ENCODE results near the gene RERE. TPM values are rescaled to one million over a fixed set of nuclear protein-coding genes. Genes with fewer than 3 reads are reported as not detected.
A peak's percentile ranks its signal among the peaks of the same experiment; 100 is the strongest.

RERE gene
- total RNA-seq, 2 donors from 2014 or later = 207 to 322 TPM

DNA sequence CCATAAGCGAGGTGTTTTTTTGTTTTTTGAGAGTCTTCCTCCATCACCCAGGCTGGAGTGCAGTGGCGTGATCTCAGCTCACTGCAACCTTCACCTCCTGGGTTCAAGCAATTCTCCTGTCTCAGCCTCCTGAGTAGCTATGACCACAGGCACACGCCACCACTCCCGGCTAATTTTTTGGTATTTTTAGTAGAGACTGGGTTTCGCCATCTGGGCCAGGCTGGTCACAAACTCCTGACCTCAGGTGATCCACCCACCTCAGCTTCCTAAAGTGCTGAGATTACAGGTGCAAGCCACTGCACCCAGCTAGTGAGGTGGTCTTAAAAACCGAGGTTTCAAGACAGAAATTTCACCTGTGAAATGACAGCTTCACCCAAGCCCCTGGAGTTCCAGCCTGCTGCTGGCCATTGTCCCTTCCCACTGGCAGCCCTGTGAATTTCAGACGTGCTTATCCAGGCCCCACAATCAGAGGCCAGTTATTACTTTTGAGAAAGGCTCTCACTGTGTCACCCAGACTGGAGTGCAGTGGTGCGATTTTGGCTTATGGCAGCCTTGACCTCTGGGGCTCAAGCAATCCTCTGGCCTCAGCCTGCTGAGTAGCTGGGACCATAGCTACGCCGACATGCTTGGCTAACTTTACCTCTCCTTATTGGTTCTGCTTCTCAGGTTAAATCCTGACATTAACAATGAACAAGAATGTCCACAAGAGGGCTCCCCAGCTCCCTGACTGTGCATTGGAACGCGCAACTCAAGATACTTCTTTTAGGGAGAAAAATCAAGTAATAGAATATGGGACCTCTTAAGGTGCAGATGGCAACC, 41.7 kb upstream of the RERE start:
- Histone ChIP-seq H3K36me3 (peaks cover 8 to 28% of the 10 kb centered on the region in 2 donors), H3K4me3 (no peak overlapping the region), H3K27ac (no peak overlapping the region), H3K27me3 (replicated peaks; ENCODE audit: insufficient read depth) (no peaks in the 10 kb centered on the region), H3K4me1 (replicated peaks) (no peaks in the 10 kb centered on the region), H3K9me3 (no peaks in the 10 kb centered on the region)
- peak; percentile 45 for DNase-seq (ENCODE audit: low spot score)
- intact Hi-C loops (cut with DNase I) = loop anchor here (2.0 kb wide), 1 partner anchor 130 kb away; no protein-coding TSS in a partner anchor
- TF ChIP-seq, protein P1, sequence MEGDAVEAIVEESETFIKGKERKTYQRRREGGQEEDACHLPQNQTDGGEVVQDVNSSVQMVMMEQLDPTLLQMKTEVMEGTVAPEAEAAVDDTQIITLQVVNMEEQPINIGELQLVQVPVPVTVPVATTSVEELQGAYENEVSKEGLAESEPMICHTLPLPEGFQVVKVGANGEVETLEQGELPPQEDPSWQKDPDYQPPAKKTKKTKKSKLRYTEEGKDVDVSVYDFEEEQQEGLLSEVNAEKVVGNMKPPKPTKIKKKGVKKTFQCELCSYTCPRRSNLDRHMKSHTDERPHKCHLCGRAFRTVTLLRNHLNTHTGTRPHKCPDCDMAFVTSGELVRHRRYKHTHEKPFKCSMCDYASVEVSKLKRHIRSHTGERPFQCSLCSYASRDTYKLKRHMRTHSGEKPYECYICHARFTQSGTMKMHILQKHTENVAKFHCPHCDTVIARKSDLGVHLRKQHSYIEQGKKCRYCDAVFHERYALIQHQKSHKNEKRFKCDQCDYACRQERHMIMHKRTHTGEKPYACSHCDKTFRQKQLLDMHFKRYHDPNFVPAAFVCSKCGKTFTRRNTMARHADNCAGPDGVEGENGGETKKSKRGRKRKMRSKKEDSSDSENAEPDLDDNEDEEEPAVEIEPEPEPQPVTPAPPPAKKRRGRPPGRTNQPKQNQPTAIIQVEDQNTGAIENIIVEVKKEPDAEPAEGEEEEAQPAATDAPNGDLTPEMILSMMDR (IDR thresholded peaks at IDR 0.05) = peak; percentile 32 to 65 (median 60)
- TF ChIP-seq POLR2AphosphoS5 (IDR thresholded peaks at IDR 0.05) = peak; percentile 39
- TF ChIP-seq POLR2A (IDR thresholded peaks at IDR 0.05) = no peak
- 65% methylated on average over 12 of the region's 12 CpGs for WGBS

DNA sequence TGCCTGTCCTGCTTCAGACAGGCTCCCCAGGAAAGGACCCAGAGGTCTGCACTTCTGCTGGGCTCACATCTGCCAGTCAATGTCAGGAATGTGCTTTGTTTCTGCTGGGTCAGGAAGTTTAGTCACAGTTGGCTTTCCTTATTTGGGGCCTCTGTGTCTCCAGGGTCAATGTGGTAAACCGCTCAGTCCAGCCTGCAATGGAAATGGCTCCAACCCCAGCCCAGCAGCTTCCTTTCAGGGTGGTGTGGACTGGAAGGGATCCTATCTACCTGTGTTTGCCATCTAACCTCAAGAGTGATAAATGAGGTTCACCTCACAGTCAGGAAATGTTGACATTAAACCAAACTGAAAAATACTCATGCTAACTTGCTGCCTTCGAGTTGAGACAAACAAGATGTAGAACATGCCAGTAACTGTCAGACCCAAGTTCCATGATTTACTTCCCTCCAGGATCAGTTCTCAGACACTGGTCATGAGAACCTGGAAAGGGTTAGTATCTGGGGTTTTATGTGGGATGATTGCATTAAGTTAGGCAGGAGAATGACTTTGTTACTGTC, 40.8 kb upstream of the RERE start:
- TF ChIP-seq POLR2AphosphoS5 (IDR thresholded peaks at IDR 0.05) = no peak
- H3K4me1 ChIP-seq (replicated peaks) = no peaks in the 10 kb centered on the region
- no peak for DNase-seq (ENCODE audit: low spot score)
- H3K27me3 ChIP-seq (replicated peaks; ENCODE audit: insufficient read depth) = no peaks in the 10 kb centered on the region
- H3K4me3 ChIP-seq = no peak overlapping the region
- peaks cover 7 to 19% of the 10 kb centered on the region in 2 donors for H3K36me3 ChIP-seq
- intact Hi-C loops (cut with DNase I) = loop anchor here (2.0 kb wide), 1 partner anchor 131 kb away; no protein-coding TSS in a partner anchor
- H3K9me3 ChIP-seq = no peaks in the 10 kb centered on the region
- no peak overlapping the region for H3K27ac ChIP-seq
- 7% methylated on average over 2 of the region's 2 CpGs for WGBS

DNA sequence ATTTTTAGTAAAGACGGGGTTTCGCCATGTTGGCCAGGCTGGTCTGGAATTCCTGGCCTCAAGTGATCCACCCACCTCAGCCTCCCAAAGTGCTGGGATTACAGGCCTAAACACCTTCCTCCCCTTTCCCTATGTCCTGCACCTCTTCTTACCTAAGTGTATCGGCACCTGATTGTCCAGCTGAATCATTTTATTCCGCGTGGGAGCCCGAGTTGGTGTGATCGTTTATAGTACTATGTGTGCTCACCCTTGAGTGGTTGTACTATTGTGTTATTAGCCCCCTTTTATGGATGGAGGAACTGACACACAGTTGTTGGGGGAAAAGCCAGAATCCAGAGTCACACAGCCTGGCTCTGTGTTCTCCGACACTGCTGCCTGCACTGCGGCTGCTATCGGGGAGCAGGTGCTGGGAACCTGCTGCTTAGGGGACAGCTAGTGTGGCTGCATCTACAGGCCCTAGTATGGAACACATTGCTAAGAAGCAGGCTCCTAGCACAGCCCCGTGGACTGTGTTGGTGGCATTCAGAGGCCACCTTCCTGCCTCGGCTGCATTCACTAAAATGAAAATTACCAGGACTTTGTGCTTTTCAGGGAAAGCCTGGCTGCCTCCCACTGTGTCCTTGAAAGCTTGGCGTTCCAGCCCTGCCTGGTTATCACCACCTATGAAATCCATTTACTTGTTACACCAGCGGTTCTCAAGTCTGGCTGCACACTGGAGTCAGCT, 39.4 kb upstream of the RERE start:
- Histone ChIP-seq H3K9me3 (no peaks in the 10 kb centered on the region), H3K36me3 (peaks cover 0 to 7% of the 10 kb centered on the region in 2 donors), H3K4me1 (replicated peaks) (no peaks in the 10 kb centered on the region), H3K4me3 (no peak overlapping the region), H3K27me3 (replicated peaks; ENCODE audit: insufficient read depth) (no peaks in the 10 kb centered on the region), H3K27ac (no peak overlapping the region)
- no peak for DNase-seq (ENCODE audit: low spot score)
- intact Hi-C loops (cut with DNase I) = no loop called here
- 91% methylated on average over 14 of the region's 14 CpGs for WGBS
- TF ChIP-seq POLR2AphosphoS5 (IDR thresholded peaks at IDR 0.05) (no peak), POLR2A (IDR thresholded peaks at IDR 0.05) (no peak)
- TF ChIP-seq, protein P1 (IDR thresholded peaks at IDR 0.05) = no peak

DNA sequence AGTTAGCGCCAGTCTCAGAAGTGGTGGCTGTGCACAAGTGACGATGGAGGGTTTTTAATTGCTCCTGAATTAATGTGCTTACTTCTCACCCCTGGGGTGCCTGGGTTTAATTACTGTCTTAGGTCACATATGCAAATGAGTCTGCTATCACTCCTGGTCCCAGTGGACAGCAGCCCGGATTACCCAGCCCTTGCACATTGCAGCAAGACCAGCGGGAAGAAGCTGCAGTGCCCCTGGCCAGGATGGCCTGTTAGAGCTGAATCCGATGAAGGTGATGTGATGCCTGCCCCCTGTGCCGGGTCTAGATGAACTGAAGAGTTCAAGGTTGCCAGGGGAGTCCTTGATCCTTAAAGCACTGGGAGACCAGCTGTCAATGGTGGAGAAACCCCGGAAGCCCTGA, 36.8 kb upstream of the RERE start:
- Histone ChIP-seq H3K27me3 (replicated peaks; ENCODE audit: insufficient read depth) (no peaks in the 10 kb centered on the region), H3K9me3 (no peaks in the 10 kb centered on the region), H3K4me1 (replicated peaks) (no peaks in the 10 kb centered on the region), H3K36me3 (no peaks in the 10 kb centered on the region), H3K27ac (no peak overlapping the region), H3K4me3 (no peak overlapping the region)
- no peak for DNase-seq (ENCODE audit: low spot score)
- no peak for TF ChIP-seq POLR2AphosphoS5 (IDR thresholded peaks at IDR 0.05)
- TF ChIP-seq, protein P1 (IDR thresholded peaks at IDR 0.05) = no peak
- TF ChIP-seq POLR2A (IDR thresholded peaks at IDR 0.05) = no peak
- intact Hi-C loops (cut with DNase I) = no loop called here
- 90% methylated on average over 7 of the region's 7 CpGs for WGBS

DNA sequence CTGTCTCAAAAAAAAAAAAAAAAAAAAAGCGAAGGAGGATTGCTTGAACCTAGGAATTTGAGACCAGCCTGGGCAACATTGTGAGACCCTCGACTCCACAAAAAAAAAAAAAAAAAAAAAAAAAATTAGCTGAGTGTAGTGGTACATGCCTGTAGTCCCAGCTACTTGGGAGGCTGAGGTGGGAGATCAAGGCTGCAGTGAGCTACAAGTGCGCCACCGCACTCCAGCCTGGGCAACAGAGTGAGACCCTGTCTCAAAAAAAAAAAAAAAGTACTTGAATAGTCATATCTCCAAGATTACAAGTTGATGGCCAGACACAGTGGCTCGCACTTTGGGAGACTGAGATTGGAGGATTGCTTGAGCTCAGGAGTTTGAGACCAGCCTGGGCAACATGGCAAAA, 33.6 kb upstream of the RERE start:
- no peak for DNase-seq (ENCODE audit: low spot score)
- Histone ChIP-seq H3K9me3 (no peaks in the 10 kb centered on the region), H3K36me3 (no peaks in the 10 kb centered on the region), H3K27ac (no peak overlapping the region), H3K4me3 (no peak overlapping the region), H3K4me1 (replicated peaks) (peaks cover 9% of the 10 kb centered on the region), H3K27me3 (replicated peaks; ENCODE audit: insufficient read depth) (no peaks in the 10 kb centered on the region)
- 95% methylated on average over 5 of the region's 5 CpGs for WGBS
- intact Hi-C loops (cut with DNase I) = no loop called here
- TF ChIP-seq POLR2A (IDR thresholded peaks at IDR 0.05) (no peak), POLR2AphosphoS5 (IDR thresholded peaks at IDR 0.05) (no peak)
- TF ChIP-seq, protein P1 (IDR thresholded peaks at IDR 0.05) = no peak
